ENCODE data around the gene F7. TPM values are rescaled to one million over a fixed set of nuclear protein-coding genes. Genes with fewer than 3 reads are reported as not detected.

Gene F7
- total RNA-seq, 2 donors from 2014 or later, result not detected

DNA sequence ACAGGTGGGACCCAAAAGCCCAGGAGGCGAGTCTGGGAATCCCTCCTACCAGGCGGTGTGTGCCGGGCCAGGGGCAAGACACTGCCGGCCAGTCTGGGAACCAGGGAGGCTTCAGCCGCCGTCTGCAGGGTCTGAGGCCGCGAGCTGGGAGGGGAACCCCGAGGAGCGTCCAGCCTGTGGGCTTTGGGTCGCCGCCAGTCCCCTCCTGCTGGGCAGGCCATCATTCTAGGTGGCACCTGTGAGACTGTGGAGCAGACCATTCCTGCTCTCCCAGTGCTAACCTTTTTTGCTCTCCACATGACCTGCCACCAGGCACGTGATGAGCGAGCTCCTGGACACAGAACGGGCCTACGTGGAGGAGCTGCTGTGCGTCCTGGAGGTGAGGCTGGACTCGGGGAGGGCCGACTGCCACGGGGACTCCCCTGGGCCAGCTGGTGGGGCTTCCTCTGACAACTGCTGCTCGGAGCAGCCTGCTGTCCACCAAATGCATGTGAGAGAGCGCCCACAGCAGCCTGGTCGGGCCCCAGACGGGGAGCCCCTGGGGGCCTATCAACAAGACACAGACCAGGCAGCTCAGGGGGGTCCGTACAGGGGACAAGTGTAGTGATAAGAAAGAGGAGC is 24.6 kb upstream of the F7 start:
- Mint-ChIP-seq H3K36me3 (no peaks in the 10 kb centered on the region), H3K9me3 (no peaks in the 10 kb centered on the region), H3K27ac (no peak overlapping the region)
- DNase-seq (ENCODE audit: low spot score in 2 of 2) (no peak), ATAC-seq (no peak)

DNA sequence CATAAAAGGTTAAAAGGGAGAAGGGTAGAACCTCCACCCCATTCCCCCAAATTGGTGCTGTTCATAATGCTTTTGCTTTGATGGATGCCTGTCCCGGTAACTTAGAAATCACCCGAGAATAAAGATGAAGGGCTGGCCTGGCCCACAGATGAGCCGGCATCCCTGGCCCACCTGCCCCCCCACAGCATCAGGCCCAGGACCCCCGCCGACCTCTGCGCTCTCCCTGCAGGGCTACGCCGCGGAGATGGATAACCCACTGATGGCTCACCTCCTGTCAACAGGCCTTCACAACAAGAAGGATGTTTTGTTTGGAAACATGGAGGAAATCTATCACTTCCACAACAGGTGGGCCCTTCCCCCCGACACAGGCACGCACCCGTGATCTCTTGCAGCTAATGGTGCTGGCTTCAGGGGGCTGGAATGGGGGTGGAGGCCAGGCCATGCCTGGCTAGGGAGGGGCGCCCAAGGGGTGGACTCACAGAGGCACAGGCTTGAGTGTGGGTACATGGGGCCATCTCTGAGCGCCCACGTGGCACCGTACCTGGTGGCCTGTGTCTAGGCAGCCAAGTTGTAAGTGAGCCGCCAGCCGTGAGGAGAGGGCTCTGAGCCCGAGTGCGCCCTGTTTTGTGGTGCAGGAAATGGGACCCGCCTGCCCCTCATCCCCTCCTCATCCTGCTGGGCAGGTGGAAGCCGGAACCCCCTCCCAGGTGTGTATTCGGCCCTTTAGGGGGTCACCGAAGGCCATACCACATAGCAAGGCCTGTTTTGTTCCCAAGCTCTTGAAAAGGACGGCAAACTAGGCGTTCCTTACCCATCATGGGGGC is 23.2 kb upstream of the F7 start:
- no peak for DNase-seq (ENCODE audit: low spot score in 2 of 2)
- no peak overlapping the region for H3K27ac Mint-ChIP-seq
- H3K36me3 Mint-ChIP-seq, result no peaks in the 10 kb centered on the region
- ATAC-seq, result no peak
- no peaks in the 10 kb centered on the region for H3K9me3 Mint-ChIP-seq

DNA sequence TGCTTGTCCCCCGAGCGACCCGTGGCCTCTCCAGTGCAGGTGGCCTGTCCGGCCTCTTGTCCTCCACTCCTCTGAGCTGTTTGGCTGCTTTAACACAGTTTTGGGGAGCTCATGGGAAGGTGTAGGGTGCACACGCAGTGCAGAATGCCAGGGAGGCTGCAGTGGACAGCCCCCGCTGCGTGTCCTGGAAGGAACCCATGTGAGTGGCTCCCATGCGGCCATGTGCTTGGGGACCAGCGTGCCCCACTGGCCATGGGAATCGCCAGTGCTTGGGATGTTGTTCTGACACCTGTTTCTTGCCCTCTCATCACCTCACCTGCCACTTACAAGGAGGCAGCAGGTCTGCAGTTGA is 22.6 kb upstream of the F7 start:
- Mint-ChIP-seq H3K36me3 (no peaks in the 10 kb centered on the region), H3K9me3 (no peaks in the 10 kb centered on the region), H3K27ac (no peak overlapping the region)
- ATAC-seq, result no peak
- no peak for DNase-seq (ENCODE audit: low spot score in 2 of 2)

DNA sequence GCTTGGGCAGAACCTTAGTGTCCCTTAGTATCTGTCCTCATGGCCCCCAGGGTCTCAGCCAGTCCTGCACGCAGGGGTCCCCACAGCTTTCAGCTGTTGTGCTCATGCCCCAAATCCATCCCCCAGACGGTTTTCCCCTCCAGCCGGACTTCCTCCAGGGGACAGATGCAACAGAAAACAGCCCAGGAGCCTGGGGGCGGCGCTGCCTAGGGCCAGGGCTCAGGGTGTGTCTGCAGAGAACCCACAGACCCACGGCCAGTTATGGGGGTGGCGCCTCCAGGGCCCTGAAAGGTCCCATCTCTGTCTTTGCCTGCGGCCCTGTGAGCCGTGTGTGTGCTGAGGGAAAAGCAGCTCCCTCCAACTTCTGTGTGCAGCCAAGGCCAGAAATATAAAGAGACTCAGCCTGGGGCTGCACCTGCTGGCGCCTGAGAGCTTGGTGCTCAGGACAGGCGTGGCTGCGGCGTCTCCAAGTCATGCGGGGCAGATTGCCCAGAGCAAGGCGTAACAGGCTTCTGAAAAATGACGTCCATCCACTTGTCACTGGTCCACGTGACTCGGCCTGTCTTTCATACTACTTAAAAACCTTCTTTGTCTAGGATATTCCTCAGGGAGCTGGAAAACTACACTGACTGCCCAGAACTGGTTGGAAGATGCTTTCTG is 22.1 kb upstream of the F7 start:
- Mint-ChIP-seq H3K27ac (no peak overlapping the region), H3K36me3 (no peaks in the 10 kb centered on the region), H3K9me3 (no peaks in the 10 kb centered on the region)
- DNase-seq (ENCODE audit: low spot score in 2 of 2) (no peak), ATAC-seq (no peak)

DNA sequence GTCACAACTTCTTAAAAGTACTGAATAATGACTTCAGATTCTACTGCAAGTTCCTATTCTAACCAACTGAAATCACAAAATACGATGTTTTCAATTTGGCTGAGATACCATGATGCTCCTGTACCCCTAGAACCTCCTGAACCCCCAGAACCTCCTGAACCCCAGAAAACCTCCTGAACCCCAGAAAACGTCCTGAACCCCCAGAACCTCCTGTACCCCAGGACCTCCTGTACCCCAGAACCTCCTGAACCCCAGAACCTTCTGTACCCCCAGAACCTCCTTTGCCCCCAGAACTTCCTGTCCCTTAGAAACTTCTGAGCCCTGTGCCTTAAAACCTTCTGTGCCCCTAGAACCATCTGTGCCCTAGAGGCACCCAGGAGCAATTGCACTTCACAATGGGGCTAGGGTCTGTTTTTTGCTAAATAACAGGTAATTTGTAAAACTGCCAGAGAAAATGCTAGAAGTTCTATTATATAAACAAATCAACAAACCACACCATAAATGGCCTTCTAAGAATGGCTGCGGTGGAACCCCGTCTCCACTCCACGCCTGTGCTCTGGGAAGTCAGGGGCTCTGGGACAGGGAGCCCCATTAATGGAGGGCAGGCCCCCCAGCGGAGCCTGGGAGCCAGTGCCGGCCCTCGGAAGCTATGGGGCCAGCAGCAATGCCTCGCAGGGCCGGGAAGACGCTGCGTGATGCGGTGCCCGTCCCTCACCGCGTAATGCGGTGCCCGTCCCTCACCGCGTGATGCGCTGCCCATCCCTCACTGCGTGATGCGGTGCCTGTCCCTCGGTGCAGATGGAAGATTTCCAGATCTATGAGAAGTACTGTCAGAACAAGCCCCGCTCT is 21.3 kb upstream of the F7 start:
- no peaks in the 10 kb centered on the region for H3K9me3 Mint-ChIP-seq
- no peak for ATAC-seq
- H3K27ac Mint-ChIP-seq, result peak overlapping the region in 1 of 2 donors; percentile 9
- no peak for DNase-seq (ENCODE audit: low spot score in 2 of 2)
- H3K36me3 Mint-ChIP-seq, result no peaks in the 10 kb centered on the region

DNA sequence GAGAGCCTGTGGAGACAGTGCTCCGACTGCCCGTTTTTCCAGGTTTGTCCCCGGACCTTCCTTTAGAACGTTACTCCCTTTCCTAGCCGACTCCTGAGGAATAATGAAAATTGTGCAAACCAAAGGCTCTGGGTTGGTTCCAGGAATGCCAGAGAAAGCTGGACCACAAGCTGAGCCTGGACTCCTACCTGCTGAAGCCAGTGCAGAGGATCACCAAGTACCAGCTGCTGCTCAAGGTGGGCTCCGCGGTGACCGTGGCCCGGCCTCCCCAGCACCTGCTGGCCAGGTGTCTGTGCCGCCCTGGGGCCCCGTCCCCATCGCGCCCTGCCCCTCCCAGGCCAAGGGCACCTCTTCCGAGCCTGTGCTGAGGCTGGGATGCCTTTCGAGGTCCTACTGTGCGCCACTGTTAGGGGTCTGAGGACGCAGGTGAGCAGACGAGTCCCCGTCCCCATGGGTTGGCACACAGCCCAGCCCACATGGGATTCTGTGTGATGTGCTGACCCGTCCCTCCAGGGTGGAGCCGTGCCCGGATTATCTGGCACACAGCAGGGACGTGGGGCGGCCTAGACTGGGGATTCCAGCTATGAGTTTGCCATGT is 20.5 kb upstream of the F7 start:
- H3K27ac Mint-ChIP-seq, result no peak overlapping the region
- H3K9me3 Mint-ChIP-seq, result no peaks in the 10 kb centered on the region
- no peak for ATAC-seq

DNA sequence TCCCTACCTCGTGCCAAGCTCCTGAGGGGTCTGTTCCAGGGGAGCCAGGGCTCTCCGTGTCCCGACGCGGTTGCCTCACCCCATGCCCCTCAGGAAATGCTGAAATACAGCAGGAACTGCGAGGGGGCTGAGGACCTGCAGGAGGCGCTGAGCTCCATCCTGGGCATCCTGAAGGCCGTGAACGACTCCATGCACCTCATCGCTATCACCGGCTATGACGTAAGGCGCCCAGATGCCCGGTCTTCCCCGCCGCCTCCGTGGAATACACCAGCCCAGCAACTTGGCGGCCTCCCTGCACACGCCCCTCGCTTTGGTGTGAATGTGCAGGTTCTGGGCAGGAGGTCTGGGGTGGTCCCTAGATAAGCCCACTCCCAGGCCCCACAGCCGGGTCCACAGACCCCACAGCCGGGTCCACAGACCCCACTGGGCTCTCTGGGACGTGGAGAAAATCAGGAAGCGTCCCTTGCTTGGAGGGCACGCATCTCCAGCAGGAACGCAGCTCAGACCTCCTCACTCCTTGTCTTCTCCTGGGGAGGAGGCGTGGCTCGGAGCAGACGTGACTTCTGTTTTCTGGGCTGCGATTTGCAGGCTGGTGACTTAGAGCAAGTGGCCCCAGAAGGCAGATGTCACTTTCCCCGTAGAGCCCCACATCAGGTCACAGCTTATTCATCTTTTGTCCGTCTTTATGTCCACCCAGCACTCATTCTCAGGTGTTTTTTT is 19.4 kb upstream of the F7 start:
- ATAC-seq (no peak), DNase-seq (ENCODE audit: low spot score in 2 of 2) (no peak)
- no peaks in the 10 kb centered on the region for H3K9me3 Mint-ChIP-seq
- H3K27ac Mint-ChIP-seq, result no peak overlapping the region
- no peaks in the 10 kb centered on the region for H3K36me3 Mint-ChIP-seq

More for the DNA sequence above, 20.5 kb upstream of the F7 start:
- no peak for DNase-seq (ENCODE audit: low spot score in 2 of 2)
- no peaks in the 10 kb centered on the region for H3K36me3 Mint-ChIP-seq

DNA sequence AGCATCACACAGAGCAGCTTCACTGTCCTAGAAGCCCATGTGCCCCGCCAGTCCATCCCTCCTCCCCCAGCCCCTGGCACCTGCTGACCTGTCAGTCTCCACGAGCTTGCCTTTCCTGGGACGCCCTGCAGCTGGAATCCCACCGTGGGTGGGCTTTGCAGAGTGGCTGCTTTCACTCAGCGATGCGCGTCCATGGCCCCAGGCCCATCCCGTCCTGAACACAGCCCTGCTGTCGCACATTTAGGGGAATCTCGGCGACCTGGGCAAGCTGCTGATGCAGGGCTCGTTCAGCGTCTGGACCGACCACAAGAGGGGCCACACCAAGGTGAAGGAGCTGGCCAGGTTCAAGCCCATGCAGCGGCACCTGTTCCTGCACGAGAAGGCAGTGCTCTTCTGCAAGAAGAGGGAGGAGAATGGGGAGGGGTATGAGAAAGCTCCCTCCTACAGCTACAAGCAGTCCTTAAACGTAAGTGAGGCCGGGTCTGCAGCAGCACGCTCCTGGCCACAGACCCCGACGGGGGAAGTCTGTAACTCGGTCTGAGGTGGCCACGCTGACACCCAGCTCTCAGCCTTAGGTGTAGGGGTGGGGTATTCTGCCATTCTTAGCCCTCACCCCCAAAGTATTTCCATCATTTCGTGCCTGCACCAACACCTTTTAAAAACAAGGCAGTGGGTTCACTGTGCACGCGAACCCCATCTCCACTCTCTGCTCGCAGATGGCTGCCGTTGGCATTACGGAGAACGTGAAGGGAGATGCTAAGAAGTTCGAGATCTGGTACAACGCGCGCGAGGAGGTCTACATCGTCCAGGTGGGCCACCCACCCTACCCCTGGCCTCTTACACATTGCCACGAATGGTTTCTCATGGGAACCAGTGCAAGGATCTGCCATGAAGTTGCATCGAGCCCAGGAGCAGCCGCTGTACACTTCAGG is 18.3 kb upstream of the F7 start:
- Mint-ChIP-seq H3K27ac (no peak overlapping the region), H3K9me3 (no peaks in the 10 kb centered on the region), H3K36me3 (no peaks in the 10 kb centered on the region)
- DNase-seq (ENCODE audit: low spot score in 2 of 2) (no peak), ATAC-seq (no peak)

DNA sequence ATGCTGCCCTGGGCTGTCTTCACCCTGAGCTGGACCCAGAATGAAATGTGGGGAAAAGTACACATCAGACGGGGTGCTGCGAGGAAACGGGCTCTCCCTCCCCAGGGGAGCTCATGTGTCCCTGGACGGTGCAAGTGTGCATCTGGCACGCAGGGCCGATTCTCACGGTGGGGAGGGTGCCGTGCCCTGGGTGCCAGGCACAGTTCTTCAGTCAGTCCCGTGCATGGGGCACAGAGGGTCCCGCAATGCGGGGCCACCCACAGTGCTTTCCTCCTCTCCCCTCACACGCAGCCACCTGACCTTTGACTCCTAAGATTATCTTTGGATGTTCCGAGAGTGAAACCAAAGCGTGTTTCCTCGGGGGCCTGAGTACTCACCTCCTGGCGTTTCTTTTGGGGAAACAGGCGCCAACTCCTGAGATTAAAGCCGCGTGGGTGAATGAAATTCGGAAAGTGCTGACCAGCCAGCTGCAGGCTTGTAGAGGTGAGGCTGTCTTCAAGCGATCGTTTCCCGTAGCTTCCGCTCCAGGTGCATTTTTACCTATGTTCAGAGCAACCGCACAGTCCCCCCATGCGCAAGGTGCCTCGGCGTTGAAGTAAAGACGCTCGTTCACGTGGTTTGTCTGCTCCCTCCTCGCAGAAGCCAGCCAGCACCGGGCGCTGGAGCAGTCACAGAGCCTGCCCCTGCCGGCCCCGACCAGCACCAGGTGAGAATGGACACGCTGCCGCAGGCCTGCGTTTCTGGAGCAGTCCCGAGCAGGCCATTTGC is 17.5 kb upstream of the F7 start:
- ATAC-seq (no peak), DNase-seq (ENCODE audit: low spot score in 2 of 2) (no peak)
- H3K27ac Mint-ChIP-seq, result no peak overlapping the region
- no peaks in the 10 kb centered on the region for H3K36me3 Mint-ChIP-seq
- no peaks in the 10 kb centered on the region for H3K9me3 Mint-ChIP-seq

DNA sequence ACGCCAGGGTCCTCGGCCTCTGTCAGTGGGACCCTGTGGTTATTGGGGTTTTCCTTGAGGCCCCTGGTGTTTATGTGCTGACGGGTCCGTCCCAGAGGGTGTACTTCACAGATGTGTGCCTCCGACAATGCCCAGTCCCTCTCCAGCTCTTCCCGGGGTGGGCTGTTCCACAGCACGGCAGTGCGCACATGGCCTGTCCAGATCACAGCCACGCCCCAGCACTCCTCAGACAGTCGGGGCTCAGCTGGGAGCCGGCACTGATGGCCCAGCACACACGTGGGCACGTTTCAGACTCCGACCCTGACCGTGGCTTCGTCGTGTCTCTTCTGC is 16.9 kb upstream of the F7 start:
- Mint-ChIP-seq H3K9me3 (no peaks in the 10 kb centered on the region), H3K27ac (no peak overlapping the region), H3K36me3 (no peaks in the 10 kb centered on the region)
- DNase-seq (ENCODE audit: low spot score in 2 of 2) (no peak), ATAC-seq (no peak)

DNA sequence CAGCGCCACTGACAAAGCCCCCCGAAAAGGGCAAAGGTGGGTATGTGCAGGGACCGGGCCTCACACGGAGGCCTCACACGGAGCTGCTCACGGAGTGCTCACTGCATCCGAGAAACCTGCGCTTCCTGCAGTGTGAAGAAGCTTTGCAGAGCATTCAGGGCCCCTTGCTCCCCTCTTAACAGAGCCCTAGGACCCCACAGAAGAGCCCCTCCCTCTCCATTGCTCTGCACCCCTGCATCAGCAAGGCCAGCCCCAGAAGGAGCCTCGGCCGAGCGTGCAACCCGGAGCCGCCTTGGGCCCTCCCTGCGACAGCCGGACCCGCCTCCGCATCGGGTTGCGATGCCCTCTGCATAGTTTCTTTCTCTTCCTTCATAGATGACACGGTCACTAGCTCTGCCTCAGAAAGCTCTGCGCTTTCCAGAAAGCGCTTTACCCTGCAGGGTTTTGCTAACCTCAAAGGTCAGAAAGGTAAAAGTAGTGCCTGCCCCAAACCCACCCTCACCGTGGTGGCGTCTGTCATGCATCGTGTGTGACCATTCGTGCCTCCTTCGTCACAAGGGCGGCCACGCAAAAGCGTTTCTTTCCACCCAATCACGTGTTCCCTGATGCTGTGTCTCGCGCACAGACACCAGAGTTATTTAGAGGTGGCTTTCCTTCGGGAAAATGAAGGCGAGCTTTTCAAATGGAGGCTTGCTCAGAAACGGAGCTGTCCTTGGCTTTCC is 15.7 kb upstream of the F7 start:
- DNase-seq (ENCODE audit: low spot score in 2 of 2) (no peak), ATAC-seq (no peak)
- no peaks in the 10 kb centered on the region for H3K9me3 Mint-ChIP-seq
- H3K36me3 Mint-ChIP-seq, result no peaks in the 10 kb centered on the region
- H3K27ac Mint-ChIP-seq, result no peak overlapping the region

DNA sequence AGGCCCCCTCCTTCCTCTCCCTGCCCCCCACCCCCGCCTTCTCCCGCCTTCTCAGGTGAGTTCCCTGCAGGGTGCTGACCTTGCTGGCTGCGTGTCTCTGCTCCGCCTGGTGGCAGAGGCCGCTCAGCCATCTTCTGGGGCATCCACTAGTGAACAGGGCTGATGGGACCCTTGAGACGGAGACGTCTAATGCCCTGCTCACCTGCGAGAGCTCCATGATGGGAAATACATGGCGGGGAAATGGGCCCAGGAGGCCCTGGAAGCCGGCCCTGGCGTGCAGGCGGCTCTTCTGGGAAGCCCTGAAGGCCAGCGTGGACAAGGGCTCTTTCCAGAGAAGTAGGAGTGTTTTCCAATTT is 15.2 kb upstream of the F7 start:
- no peak for ATAC-seq
- no peak for DNase-seq (ENCODE audit: low spot score in 2 of 2)
- H3K27ac Mint-ChIP-seq, result no peak overlapping the region
- H3K9me3 Mint-ChIP-seq, result no peaks in the 10 kb centered on the region
- H3K36me3 Mint-ChIP-seq, result no peaks in the 10 kb centered on the region

DNA sequence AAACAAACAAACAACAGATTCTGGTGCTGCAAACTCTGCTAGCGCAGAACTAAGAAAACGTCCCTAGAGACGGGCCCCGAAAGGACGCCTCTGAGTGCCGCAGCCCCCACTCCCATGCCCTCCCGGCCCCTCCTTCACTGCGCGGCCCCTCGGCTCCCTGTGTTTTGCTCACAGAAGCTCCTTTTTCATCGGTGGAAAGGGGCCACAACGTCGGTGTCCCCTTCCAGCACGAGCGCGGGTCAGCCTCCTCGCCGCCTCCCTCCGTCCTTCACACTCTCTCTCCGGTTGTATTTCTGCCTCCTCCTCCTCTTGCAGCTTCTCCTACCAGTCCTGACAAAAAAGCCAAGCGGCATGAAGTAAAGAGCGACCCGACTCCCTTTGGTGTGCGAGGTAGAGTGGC is 14.8 kb upstream of the F7 start:
- H3K9me3 Mint-ChIP-seq, result no peaks in the 10 kb centered on the region
- no peak for ATAC-seq
- peak overlapping the region in 1 of 2 donors; percentile 46 for H3K27ac Mint-ChIP-seq
- no peaks in the 10 kb centered on the region for H3K36me3 Mint-ChIP-seq
- no peak for DNase-seq (ENCODE audit: low spot score in 2 of 2)

DNA sequence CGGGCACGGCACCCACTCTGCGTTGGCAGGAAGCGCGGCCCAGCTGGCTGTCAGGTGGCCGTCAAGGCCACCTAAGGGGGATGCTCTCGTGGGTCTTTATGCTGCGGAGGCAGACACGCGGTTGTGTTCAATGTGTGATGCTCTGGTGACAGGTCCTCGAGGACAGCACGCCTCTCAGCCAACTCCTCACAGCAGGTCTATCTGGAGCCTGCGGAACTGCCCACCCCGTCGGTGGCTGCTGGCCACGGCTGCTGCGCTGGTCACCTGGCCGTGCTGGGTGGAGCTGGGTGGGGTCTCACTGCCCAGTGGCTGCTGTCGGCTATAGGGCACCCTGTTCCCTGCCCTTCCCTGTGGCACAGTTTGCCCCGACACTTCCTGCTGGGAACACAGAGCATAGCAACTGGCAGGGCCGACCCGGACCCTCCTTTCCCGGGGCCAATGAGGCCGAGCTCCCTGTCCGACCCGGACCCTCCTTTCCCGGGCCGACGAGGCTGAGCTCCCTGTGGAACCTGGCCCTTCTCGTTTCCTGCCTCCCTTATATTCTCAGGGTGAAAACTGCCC is 14.3 kb upstream of the F7 start:
- H3K9me3 Mint-ChIP-seq, result no peaks in the 10 kb centered on the region
- ATAC-seq, result no peak
- peak overlapping the region in 1 of 2 donors; percentile 46 for H3K27ac Mint-ChIP-seq
- H3K36me3 Mint-ChIP-seq, result no peaks in the 10 kb centered on the region
- no peak for DNase-seq (ENCODE audit: low spot score in 2 of 2)
